ENCODE measurements around the gene CLRN3.

The CLRN3 gene

GRCh38 chr10:127892743-127893142 lies at the start of gene CLRN3:
Gene CLRN3 (minus strand): TSS chr10:127892941. CDS start chr10:127892784, 157 bp downstream.
- no peak for DNase-seq (ENCODE audit: low spot score)

- DNase-seq (ENCODE audit: low spot score), result no peak
These were observed 48.3 kb upstream of the CLRN3 start for GRCh38 chr10:127940866-127941640.

GRCh38 chr10:127939786-127940330 lies 47.1 kb upstream of the CLRN3 start:
- DNase-seq (ENCODE audit: low spot score), result no peak

GRCh38 chr10:127937915-127938463 lies 45.2 kb upstream of the CLRN3 start:
- DNase-seq (ENCODE audit: low spot score), result no peak

GRCh38 chr10:127937069-127937468 lies 44.3 kb upstream of the CLRN3 start:
- no peak for DNase-seq (ENCODE audit: low spot score)

GRCh38 chr10:127935071-127935561 lies 42.4 kb upstream of the CLRN3 start:
- no peak for DNase-seq (ENCODE audit: low spot score)

- DNase-seq (ENCODE audit: low spot score), result no peak
These were observed 41.6 kb upstream of the CLRN3 start for GRCh38 chr10:127934383-127934782.

GRCh38 chr10:127933271-127933670 lies 40.5 kb upstream of the CLRN3 start:
- no peak for DNase-seq (ENCODE audit: low spot score)

- DNase-seq (ENCODE audit: low spot score), result no peak
These were observed 40.0 kb upstream of the CLRN3 start for GRCh38 chr10:127932521-127933270.

GRCh38 chr10:127928021-127928806 lies 35.5 kb upstream of the CLRN3 start:
- DNase-seq (ENCODE audit: low spot score), result no peak

GRCh38 chr10:127926455-127926854 lies 33.7 kb upstream of the CLRN3 start:
- DNase-seq (ENCODE audit: low spot score), result no peak

GRCh38 chr10:127925471-127926207 lies 32.9 kb upstream of the CLRN3 start:
- DNase-seq (ENCODE audit: low spot score), result no peak

GRCh38 chr10:127923646-127924045 lies 30.9 kb upstream of the CLRN3 start:
- DNase-seq (ENCODE audit: low spot score), result no peak

- no peak for DNase-seq (ENCODE audit: low spot score)
These were observed 30.1 kb upstream of the CLRN3 start for GRCh38 chr10:127922675-127923366.

- no peak for DNase-seq (ENCODE audit: low spot score)
These were observed 29.5 kb upstream of the CLRN3 start for GRCh38 chr10:127922206-127922605.

GRCh38 chr10:127921753-127922145 lies 29.0 kb upstream of the CLRN3 start:
- no peak for DNase-seq (ENCODE audit: low spot score)

- DNase-seq (ENCODE audit: low spot score), result no peak
These were observed 28.5 kb upstream of the CLRN3 start for GRCh38 chr10:127921075-127921752.

- DNase-seq (ENCODE audit: low spot score), result no peak
These were observed 27.7 kb upstream of the CLRN3 start for GRCh38 chr10:127920306-127921074.
